RWPE1 (cell line): ENCODE data around the gene CHST3.

Experiments used
- CTCF ChIA-PET: fragments of 350-600 bp; sonication (Branson Sonifier 250); formaldehyde crosslinking; extraction: SDS; loops from one replicate; lab custom pipeline; 2021; lab: Yijun Ruan, JAX
- POLR2A ChIA-PET: fragments of 400-600 bp; formaldehyde crosslinking; extraction: SDS; loops from one replicate; lab custom pipeline; 2020; ENCODE audit warnings: antibody characterized with exemption; ENCODE audit not compliant: low non-redundant PET; lab: Yijun Ruan, JAX
- DNase-seq: peaks from one replicate; pipeline ENCODE4 v3.0.0; 2012; ENCODE audit warnings: low spot score
- H3K27ac ChIP-seq: fragments of 450-650 bp; 2 replicates; pipeline ENCODE4 v1.5.1; 2017
- TF ChIP-seq, protein P1 (sequence below): fragments of 450-650 bp; conservative IDR thresholded peaks from 2 replicates; pipeline ENCODE4 v1.5.1; 2017; ENCODE audit warnings: low read depth, mild to moderate bottlenecking

Gene CHST3

DNA sequence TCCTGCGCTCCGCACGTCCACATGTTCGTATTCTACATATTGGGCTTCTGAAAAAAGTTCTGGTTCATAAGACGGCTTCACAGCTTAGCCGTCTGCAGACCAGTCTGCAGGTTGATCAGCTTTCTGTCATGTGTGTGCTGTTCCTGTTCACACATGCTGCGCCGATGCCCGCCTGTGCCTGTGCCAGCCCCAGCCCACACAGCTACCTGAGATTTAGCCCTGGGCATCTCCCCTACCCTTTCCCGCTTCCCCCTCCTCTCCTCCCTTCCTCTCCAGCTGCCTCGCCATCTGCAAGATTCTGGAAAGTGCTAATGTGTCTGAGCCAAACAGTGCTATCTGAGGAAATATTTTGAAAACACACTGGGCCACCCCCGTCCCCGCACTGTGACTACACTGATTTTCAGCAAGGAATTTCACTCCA, 7.1 kb downstream of the CHST3 start:
- no peak for DNase-seq
- CTCF ChIA-PET = interaction anchor here (0.5 to 1.8 kb wide), 5 partner anchors 9 to 75 kb away, joined by 3 to 9 read pairs (median 4); no protein-coding TSS in a partner anchor
- POLR2A ChIA-PET = interaction anchor here (0.5 kb wide), 1 partner anchor 60 kb away, joined by 7 read pairs; no protein-coding TSS in a partner anchor
- TF ChIP-seq, protein P1, sequence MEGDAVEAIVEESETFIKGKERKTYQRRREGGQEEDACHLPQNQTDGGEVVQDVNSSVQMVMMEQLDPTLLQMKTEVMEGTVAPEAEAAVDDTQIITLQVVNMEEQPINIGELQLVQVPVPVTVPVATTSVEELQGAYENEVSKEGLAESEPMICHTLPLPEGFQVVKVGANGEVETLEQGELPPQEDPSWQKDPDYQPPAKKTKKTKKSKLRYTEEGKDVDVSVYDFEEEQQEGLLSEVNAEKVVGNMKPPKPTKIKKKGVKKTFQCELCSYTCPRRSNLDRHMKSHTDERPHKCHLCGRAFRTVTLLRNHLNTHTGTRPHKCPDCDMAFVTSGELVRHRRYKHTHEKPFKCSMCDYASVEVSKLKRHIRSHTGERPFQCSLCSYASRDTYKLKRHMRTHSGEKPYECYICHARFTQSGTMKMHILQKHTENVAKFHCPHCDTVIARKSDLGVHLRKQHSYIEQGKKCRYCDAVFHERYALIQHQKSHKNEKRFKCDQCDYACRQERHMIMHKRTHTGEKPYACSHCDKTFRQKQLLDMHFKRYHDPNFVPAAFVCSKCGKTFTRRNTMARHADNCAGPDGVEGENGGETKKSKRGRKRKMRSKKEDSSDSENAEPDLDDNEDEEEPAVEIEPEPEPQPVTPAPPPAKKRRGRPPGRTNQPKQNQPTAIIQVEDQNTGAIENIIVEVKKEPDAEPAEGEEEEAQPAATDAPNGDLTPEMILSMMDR = no peak
- peak overlapping the region; percentile 100 for H3K27ac ChIP-seq

DNA sequence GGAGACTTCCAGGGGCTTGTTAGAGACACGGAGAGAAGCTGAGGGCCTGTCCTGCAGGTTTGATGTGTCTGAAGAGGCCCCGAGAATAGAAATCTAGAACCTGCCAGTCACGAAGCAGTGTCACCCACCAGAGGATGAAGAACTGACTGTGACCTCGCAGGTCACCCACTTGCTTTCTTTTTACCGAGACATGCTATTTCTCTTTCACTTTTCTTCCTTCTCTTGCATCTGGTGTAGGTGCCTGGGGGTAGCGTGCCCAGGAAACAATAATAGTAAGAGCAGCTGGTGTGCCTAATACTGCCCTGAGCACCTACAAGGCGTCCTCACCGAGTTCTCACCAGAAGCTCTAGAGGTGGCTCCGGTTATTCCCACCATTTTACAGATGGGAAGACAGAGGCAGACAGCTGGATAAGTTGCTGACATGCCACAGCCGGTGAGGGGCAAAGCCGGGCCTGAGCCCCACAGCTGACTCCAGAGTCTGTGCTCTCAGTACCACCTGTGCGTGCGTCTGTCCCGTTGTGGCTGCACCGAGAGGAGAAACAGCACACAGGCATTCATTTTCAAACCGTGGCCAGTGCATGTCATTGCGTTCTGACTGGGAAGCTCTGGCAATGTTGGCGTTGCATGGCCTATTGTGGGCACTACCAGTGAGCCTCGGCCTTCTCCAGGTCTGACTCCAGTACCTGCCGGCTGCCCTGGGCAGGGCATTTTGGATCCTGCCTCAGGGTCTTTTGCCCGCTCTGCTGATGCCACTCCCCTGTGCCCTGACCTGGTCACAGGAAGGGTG, 7.8 kb downstream of the CHST3 start:
- POLR2A ChIA-PET = no interaction called here
- CTCF ChIA-PET = interaction anchor here (0.5 to 1.8 kb wide), 6 partner anchors 9 to 135 kb away, joined by 3 to 9 read pairs (median 4); no protein-coding TSS in a partner anchor
- TF ChIP-seq, protein P1 = no peak
- no peak for DNase-seq
- peak overlapping the region; percentile 100 for H3K27ac ChIP-seq

DNA sequence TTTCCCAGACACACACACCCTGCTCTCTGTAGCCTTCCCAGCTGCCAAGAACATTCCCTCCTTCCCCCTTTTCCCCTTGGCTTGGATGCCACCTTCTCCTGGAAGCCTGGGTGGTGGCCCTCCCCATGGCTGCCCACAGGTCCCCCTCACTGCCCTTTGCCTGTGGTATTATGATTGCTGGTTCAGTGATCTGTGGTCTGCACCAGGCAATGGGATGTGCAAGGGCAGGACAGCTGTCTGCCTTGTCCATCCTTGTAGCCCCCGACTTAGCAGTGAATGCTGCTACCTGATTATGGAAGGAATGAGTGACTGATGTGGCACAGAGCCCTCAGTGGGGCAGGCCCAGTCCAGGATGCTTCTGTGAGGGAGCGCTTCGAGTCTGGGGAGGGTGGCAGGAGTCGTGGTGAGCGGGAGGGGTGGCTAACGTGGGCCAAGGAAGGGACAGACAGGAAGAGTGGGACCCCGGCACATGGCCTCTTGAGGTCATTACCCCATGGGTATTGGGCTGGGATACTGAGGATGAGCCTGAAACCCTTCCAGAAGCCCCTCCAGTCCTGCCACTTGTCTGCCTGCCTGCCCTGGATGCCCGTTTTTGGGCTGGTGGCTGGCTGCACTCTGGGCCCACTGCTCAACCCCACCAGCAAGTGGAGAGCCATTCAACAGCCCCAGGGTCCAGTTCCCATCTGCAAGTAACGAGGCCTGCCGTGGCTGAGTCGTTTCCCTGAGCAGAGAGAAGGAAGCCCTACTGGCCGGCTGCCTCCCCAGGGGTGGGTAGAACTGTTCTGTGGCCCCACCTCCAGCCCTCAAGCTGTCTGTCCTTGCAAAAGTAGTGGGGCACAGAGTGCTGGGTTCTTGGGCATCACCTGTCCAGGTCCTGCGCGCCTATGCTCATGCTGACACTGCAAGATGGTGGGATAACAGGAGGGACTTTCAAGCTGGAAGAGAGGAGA, 8.8 kb downstream of the CHST3 start:
- H3K27ac ChIP-seq = peak overlapping the region; percentile 100
- CTCF ChIA-PET = interaction anchor here (0.9 to 3.6 kb wide), 2 partner anchors 77 to 136 kb away, joined by 3 to 19 read pairs; no protein-coding TSS in a partner anchor
- DNase-seq = no peak
- TF ChIP-seq, protein P1 = no peak
- POLR2A ChIA-PET = no interaction called here

DNA sequence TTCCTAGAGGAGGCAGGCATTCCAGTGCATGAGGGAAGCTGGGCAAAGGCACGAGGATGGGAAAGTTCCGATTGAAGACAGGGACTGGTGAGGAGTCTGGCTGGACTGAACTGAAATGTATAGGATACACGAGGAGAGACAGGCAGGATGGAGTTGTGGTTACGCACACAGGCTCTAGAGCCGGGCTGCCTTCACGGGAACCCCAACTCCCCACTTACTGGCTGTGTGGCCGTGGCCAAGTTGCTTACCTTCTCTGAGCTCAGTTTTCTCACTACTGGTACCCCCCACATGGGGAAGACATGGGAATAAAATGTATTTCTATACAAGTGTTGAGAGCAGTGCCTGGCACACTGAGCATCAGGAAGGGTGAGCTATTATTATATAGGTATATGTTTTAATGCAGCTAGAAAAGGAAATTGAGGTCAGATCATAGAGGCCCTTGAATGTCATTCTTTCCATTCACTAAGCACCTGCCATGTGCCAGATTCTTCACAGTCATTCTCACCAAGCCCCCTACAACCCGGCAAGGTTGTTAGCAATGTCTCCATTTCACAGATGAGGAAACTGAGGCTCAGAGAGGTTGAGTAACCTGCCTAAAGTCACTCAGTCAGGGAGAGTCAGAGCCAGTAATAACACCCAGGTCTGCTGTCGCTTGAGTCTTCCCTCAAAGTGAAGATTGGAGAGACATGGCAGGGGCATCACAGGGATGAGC, 9.7 kb downstream of the CHST3 start:
- H3K27ac ChIP-seq = peak overlapping the region; percentile 100
- TF ChIP-seq, protein P1 = no peak
- ChIA-PET POLR2A (no interaction called here), CTCF (interaction anchor here (1.4 to 3.6 kb wide), 2 partner anchors 8 to 78 kb away, joined by 3 to 19 read pairs; no protein-coding TSS in a partner anchor)
- no peak for DNase-seq

DNA sequence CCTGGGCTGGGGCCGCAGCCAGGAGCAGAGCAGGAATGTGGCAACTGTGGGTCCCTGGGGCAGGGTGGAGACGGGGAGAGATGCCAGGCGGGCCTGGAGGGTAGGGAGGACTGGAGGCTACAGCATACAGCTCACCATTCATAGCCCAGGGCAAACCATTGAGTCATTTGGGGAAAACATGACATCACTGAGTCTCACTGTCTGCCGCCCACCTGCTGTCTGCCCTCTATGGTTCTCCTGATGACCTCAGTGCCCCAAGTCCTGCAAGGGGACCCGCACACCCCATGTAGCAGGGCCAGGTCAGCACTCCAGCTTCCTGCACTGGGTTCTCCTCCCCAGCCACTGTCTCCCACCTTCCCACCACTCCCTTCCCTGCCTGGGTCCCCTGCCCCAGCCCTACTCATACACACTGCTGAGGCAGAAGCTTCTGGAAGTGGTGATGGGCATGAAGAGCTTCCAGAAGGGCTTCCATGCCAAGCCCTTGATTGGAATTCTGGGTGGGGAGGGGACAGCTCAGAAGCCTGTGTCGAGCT, 10.4 kb downstream of the CHST3 start:
- TF ChIP-seq, protein P1 = no peak
- DNase-seq = peak; percentile 85
- H3K27ac ChIP-seq = peak overlapping the region; percentile 100
- POLR2A ChIA-PET = interaction anchor here (0.6 kb wide), 1 partner anchor 77 kb away, joined by 3 read pairs; no protein-coding TSS in a partner anchor
- CTCF ChIA-PET = interaction anchor here (1.4 to 3.6 kb wide), 2 partner anchors 8 to 78 kb away, joined by 3 to 19 read pairs; no protein-coding TSS in a partner anchor
